OCI-LY3 (cell line): ENCODE results near the gene TMEM239.

ENCODE experiments used
- H2AFZ ChIP-seq: fragments of 200-600, 300-600 bp; shearing (Covaris generic); 2 replicates; pipeline ENCODE4 v1.6.0; 2014; ENCODE audit warnings: antibody characterized with exemption, low read depth, low read length
- H3K27ac ChIP-seq: fragments of 200-600, 300-600 bp; sonication (generic); 2 replicates; pipeline ENCODE4 v1.5.1; 2014; ENCODE audit warnings: mild to moderate bottlenecking, low read length, moderate library complexity, mixed read lengths
- H3K27me3 ChIP-seq: fragments of 200-600, 300-600 bp; sonication (generic); 2 replicates; pipeline ENCODE4 v1.6.1; 2014; ENCODE audit warnings: low read depth, low read length, mixed read lengths
- H3K36me3 ChIP-seq: fragments of 200-600, 300-600 bp; sonication (generic); replicated peaks from 2 replicates; pipeline ENCODE3; 2014; ENCODE audit warnings: low read depth, low read length, mixed read lengths
- H3K4me1 ChIP-seq: fragments of 300-600, 200-600 bp; sonication (generic); 2 replicates; pipeline ENCODE4 v1.6.1; 2014; ENCODE audit warnings: low read length, mixed read lengths
- H3K4me2 ChIP-seq: fragments of 200-600, 300-600 bp; sonication (generic); 2 replicates; pipeline ENCODE4 v1.6.1; 2014; ENCODE audit warnings: low read length, mixed read lengths
- H3K4me3 ChIP-seq: fragments of 300-600, 200-600 bp; sonication (generic); 2 replicates; pipeline ENCODE4 v1.5.1; 2014; ENCODE audit warnings: antibody characterized with exemption, mild to moderate bottlenecking, low read length, moderate library complexity
- H3K79me2 ChIP-seq: fragments of 300-600, 200-600 bp; shearing (Covaris generic); 2 replicates; pipeline ENCODE4 v1.6.1; 2014; ENCODE audit warnings: mild to moderate bottlenecking, low read length, mixed read lengths
- H3K9ac ChIP-seq: fragments of 300-600, 200-600 bp; shearing (Covaris generic); 2 replicates; pipeline ENCODE4 v1.6.0; 2014; ENCODE audit warnings: mild to moderate bottlenecking, low read length, moderate library complexity
- H3K9me3 ChIP-seq: fragments of 200-600, 300-600 bp; shearing (Covaris generic); 2 replicates; pipeline ENCODE4 v1.6.1; 2014; ENCODE audit warnings: low read length, mixed read lengths; ENCODE audit not compliant: insufficient read depth
- H4K20me1 ChIP-seq: fragments of 200-600, 300-600 bp; sonication (generic); 2 replicates; pipeline ENCODE4 v1.6.1; 2016; ENCODE audit warnings: low read length, mixed read lengths; ENCODE audit not compliant: insufficient read depth
- EZH2phosphoT487 ChIP-seq: fragments of 200-600 bp; shearing (Covaris generic); IDR thresholded peaks from 2 replicates; pipeline ENCODE4 v1.6.1; 2018; ENCODE audit warnings: antibody characterized with exemption, mixed run types, low read depth
- TF ChIP-seq, protein P1 (sequence below): fragments of 200-600, 300-600 bp; sonication (generic); IDR thresholded peaks from 2 replicates; pipeline ENCODE4 v1.5.1; 2014; ENCODE audit warnings: antibody characterized with exemption, low read length, low read depth

Gene TMEM239

DNA sequence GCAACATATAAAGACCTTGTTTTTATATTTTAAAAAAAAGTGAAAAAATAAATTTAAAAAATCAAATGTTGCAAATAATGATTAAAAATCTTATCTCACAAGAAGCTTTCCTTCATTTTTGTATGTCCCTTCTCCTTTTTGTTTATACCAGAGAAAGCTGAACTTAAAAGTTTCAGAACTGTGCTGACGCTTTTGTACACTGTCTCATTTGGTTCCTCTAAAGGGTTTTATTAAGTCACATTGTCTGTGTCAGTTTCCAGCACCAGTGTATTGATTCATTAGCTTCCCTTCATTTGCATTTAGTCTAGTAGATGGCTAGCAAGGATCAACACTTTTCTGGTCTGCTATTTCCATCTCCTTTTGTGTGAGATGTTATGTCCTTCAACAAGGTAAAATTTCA is 17.6 kb downstream of the TMEM239 start:
- H2AFZ ChIP-seq, result no peak overlapping the region
- H4K20me1 ChIP-seq, result no peaks in the 10 kb centered on the region
- no peaks in the 10 kb centered on the region for H3K79me2 ChIP-seq
- peaks cover 12% of the 10 kb centered on the region for H3K27me3 ChIP-seq
- no peak overlapping the region for H3K9ac ChIP-seq
- TF ChIP-seq EZH2phosphoT487, result no peak
- TF ChIP-seq, protein P1, sequence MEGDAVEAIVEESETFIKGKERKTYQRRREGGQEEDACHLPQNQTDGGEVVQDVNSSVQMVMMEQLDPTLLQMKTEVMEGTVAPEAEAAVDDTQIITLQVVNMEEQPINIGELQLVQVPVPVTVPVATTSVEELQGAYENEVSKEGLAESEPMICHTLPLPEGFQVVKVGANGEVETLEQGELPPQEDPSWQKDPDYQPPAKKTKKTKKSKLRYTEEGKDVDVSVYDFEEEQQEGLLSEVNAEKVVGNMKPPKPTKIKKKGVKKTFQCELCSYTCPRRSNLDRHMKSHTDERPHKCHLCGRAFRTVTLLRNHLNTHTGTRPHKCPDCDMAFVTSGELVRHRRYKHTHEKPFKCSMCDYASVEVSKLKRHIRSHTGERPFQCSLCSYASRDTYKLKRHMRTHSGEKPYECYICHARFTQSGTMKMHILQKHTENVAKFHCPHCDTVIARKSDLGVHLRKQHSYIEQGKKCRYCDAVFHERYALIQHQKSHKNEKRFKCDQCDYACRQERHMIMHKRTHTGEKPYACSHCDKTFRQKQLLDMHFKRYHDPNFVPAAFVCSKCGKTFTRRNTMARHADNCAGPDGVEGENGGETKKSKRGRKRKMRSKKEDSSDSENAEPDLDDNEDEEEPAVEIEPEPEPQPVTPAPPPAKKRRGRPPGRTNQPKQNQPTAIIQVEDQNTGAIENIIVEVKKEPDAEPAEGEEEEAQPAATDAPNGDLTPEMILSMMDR, result no peak
- peaks cover 15% of the 10 kb centered on the region for H3K4me1 ChIP-seq
- no peak overlapping the region for H3K4me2 ChIP-seq
- no peak overlapping the region for H3K4me3 ChIP-seq
- no peak overlapping the region for H3K27ac ChIP-seq
- peaks cover 20% of the 10 kb centered on the region for H3K36me3 ChIP-seq
- H3K9me3 ChIP-seq, result no peaks in the 10 kb centered on the region

DNA sequence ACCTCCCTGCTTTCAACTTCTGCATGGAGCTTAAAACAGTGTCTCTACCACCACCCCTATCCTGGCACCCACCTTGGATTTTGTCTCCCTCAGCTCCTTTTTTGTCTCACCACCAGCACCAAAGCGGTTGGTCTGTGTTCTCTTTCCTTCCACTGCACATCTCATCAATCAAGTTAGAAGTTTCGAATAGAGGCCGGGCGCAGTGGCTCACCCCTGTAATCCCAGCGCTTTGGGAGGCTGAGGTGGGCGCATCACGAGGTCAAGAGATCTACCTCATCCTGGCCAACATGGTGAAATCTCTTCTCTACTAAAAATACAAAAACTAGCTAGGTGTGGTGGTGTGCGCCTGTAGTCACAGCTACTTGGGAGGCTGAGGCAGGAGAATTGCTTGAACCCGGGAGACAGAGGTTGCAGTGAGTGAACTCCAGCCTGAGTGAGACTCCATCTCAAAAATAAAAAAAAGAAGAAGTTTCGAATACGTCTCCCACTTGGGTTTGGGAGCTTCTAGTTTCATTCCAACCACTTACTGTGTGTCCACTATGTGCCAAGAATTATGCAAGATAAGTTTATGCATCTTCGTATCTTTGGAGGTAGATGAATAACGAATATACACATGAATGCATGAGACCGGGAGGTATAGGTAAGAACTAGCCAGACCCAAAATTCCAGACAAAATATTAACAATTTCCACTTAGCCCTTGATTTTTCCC is 18.4 kb downstream of the TMEM239 start:
- H2AFZ ChIP-seq, result no peak overlapping the region
- H3K9ac ChIP-seq, result no peak overlapping the region
- peaks cover 15% of the 10 kb centered on the region for H3K4me1 ChIP-seq
- H3K4me3 ChIP-seq, result no peak overlapping the region
- H3K4me2 ChIP-seq, result no peak overlapping the region
- H3K36me3 ChIP-seq, result peaks cover 20% of the 10 kb centered on the region
- no peak overlapping the region for H3K27ac ChIP-seq
- TF ChIP-seq, protein P1, result no peak
- no peak for TF ChIP-seq EZH2phosphoT487
- no peaks in the 10 kb centered on the region for H3K79me2 ChIP-seq
- H3K27me3 ChIP-seq, result peaks cover 5% of the 10 kb centered on the region; the same call in 1 of the 2 replicates
- H4K20me1 ChIP-seq, result no peaks in the 10 kb centered on the region
- no peaks in the 10 kb centered on the region for H3K9me3 ChIP-seq

DNA sequence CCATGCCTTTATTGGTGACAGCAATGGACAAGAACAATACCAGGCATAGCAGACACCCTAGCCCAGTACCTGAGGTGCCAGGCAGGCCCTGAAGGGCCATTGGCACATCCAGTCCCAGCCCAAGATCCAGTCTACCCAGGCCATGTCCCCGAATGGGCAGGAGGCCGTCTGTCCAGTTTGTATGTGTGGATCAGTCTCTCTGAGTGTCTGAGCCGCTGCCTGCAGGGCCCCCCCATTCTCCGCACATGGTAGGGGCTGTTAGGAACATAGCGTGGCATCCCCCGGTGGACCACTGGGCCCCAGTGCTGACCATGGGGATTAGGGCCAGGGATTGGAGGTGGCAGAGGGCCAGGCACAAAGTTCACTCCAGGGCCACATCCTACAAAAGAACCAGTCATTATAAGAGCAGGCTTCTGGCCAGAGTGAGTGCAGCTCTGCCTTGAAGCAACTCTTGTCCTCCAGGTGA is 19.2 kb downstream of the TMEM239 start:
- Histone ChIP-seq H3K4me1 (peaks cover 18% of the 10 kb centered on the region), H3K9me3 (no peaks in the 10 kb centered on the region), H3K36me3 (peaks cover 20% of the 10 kb centered on the region)

DNA sequence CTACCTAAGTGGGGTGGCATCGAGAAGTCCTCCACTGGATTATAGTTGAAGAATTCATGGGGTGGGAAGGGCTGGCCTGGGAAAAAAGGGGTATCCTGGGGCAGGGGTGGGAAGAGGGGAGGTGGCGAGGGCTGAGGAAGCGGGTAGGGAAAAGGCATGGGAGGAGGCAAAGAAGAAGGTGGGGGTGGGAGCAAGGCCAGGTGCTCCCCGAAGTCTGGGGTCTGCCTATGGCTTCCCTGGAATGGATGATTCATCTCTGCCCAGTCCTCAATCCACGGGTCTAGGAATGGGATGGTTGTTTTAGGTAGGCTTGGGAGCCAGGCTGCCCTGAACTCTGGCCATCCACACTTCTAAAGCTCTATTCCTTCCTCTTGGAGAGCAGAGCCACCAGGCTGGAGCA is 19.9 kb downstream of the TMEM239 start:
- Histone ChIP-seq H3K4me1 (peaks cover 18% of the 10 kb centered on the region), H3K4me2 (no peak overlapping the region), H3K36me3 (peaks cover 20% of the 10 kb centered on the region), H3K4me3 (no peak overlapping the region), H2AFZ (no peak overlapping the region), H3K27me3 (no peaks in the 10 kb centered on the region), H3K9me3 (no peaks in the 10 kb centered on the region), H3K79me2 (no peaks in the 10 kb centered on the region; the same call in 1 of the 2 replicates), H3K27ac (no peak overlapping the region), H4K20me1 (no peaks in the 10 kb centered on the region), H3K9ac (no peak overlapping the region)
- TF ChIP-seq, protein P1, result no peak
- TF ChIP-seq EZH2phosphoT487, result no peak

More for the DNA sequence above, 19.2 kb downstream of the TMEM239 start:
- H3K9ac ChIP-seq, result no peak overlapping the region
- no peaks in the 10 kb centered on the region for H4K20me1 ChIP-seq
- H3K27me3 ChIP-seq, result no peaks in the 10 kb centered on the region
- no peak for TF ChIP-seq EZH2phosphoT487
- TF ChIP-seq, protein P1, result no peak
- H3K79me2 ChIP-seq, result no peaks in the 10 kb centered on the region; the same call in 1 of the 2 replicates
- no peak overlapping the region for H3K27ac ChIP-seq
- no peak overlapping the region for H3K4me3 ChIP-seq
- H2AFZ ChIP-seq, result no peak overlapping the region
- no peak overlapping the region for H3K4me2 ChIP-seq
